Esophagus muscularis mucosa (tissue), 4 donors: Measurements from ENCODE around the gene C1orf159.

Experiments used
- EP300 ChIP-seq: sonication (generic); formaldehyde crosslinking; IDR thresholded peaks from one replicate; pipeline ENCODE4 v1.6.1; 2017; ENCODE audit warnings: antibody characterized with exemption
- POLR2A ChIP-seq: fragments of 450-650 bp; IDR thresholded peaks from one replicate; pipeline ENCODE4 v1.6.1; 2017; ENCODE audit warnings: antibody characterized with exemption, moderate library complexity, mild to moderate bottlenecking, low read depth
- POLR2AphosphoS5 ChIP-seq, 2 donors: sonication (generic); formaldehyde crosslinking; IDR thresholded peaks; one replicate each; pipeline ENCODE4 v1.6.1; 2017; ENCODE audit warnings: antibody characterized with exemption in 2 of 2
- TF ChIP-seq, protein P1 (sequence below), 3 experiments: fragments of 200-600 bp in 2 of 3; fragments of 450-650 bp in 1 of 3; sonication (generic) in 2 of 3; IDR thresholded peaks; one replicate each; pipeline ENCODE4 v1.5.1; 2017 to 2019; ENCODE audit warnings: antibody characterized with exemption in 3 of 3, mild to moderate bottlenecking in 2 of 3, moderate library complexity in 1 of 3

DNA sequence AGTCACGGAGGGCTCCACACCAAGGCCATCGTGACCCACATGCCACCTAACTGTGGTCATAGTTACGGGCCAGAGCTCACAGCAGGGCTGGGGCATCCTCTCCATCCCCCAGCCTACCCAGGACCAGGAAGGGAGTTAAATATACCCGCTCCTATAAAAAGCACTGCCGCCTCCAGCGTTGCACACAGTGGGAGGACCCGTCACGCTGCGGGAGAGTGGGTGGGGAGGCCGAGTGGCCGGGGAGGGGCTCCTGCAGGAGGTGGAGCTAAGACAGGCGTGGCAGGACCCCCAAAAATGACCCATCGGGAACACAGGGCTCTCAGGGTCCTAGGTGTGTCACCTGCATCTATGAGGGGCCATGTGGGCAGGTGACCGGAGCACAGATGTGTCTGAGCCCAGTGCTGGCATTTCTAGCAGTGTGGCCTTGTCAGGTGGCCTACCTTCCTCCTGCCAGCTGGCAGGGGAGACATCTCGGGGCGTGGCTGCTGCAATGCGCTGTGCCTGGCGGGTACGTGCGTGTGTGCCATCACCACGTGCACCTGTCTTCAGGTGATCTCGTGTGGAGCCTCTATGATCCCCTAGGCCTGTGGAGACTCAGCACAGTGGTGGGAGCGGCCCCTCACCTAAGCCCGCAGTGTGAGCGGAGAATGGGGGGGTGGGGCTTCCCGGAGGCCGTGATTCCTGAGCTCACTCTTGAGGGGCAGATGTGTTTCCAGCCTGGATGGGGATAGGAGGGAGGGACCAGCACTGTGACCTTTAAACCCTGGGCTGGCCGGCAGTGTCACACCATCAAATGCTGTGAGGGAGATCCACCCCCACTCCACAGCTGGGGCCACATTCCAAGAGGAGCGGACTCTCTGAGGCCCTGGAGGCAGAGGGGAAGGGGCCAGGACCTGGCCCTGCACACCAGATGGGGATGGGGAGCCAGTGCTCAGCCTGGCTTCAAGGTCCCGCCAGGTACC, 78.2 kb downstream of the C1orf159 start:
- TF ChIP-seq, protein P1, sequence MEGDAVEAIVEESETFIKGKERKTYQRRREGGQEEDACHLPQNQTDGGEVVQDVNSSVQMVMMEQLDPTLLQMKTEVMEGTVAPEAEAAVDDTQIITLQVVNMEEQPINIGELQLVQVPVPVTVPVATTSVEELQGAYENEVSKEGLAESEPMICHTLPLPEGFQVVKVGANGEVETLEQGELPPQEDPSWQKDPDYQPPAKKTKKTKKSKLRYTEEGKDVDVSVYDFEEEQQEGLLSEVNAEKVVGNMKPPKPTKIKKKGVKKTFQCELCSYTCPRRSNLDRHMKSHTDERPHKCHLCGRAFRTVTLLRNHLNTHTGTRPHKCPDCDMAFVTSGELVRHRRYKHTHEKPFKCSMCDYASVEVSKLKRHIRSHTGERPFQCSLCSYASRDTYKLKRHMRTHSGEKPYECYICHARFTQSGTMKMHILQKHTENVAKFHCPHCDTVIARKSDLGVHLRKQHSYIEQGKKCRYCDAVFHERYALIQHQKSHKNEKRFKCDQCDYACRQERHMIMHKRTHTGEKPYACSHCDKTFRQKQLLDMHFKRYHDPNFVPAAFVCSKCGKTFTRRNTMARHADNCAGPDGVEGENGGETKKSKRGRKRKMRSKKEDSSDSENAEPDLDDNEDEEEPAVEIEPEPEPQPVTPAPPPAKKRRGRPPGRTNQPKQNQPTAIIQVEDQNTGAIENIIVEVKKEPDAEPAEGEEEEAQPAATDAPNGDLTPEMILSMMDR (IDR thresholded peaks at IDR 0.05) = no peak
- TF ChIP-seq POLR2A (no peak), EP300 (no peak), POLR2AphosphoS5 (IDR thresholded peaks at IDR 0.05) (no peak)
